ENCODE results near the gene GNAS.

The GNAS gene

DNA sequence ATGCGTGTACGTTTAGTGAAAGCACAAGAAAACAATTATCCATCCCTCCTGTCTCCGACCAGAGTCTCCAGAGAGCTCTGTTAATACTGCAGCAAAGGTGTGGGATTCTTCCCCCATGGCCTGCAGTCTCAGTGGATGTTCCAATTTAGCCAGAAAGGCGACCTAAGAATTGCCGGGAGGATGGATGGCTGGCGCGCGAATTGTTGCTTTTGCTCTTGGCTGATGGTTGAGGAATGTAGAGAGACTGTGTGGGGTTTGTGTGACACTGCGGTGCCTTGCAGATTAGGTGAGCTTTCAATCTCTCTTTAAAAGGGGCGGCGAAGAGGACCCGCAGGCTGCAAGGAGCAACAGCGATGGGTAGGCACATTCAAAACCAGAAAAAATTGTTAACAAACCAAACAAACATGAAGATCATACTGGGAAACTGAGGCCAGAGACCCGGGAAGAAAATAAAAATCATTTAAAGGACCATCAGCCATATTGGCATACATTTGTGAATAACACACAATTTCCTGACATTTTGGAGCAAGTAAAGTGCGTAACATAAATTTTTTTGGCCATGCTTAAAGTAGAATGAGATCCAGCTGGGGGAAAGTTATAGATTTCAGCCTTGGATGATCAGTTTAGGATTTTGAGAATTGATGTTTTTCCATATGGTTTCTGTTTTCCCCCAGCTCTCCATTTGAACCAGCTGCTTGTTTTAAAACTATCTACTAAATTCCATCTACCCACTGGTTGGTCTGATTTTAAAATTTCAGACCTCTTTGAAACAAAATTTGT lies 46.3 kb downstream of the GNAS start:
- no peak for DNase-seq (ENCODE audit: low read depth)

DNA sequence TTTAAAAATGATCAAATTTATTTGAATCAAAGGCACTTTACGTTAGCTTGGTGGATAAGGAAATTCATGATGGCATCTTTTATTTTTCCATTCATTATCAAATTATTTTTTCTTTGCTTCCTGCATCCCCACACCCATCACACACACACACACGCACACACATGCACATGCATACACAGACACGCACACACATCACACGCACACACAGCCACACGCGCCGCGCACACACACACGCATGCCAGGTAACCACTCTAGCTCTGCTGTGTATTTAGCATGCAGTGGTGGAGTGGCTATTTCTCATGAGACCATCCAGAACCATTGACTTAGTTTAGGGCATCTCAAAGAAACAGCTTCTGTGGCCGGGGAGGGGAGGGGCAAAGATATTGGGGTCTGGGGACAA lies 47.0 kb downstream of the GNAS start:
- DNase-seq (ENCODE audit: low read depth) = no peak

DNA sequence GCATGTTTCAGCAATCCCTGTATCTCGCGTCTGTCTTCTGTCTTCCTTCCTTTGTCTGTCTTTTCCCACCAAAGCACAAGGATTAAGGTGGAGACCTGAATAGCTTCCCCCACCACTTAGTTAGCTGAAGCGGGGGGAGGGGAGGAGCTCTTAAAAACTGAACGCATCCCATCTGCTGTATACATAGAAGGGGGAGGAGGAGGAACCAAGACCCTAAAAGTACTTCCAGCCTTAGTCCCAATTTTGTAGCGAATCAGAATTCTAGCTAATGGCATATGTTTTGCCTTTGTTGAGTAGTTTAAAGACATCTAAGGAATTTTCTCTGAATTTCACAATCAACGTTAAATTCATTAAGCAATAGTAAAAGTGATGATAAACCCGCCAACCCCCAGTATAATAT lies 47.9 kb downstream of the GNAS start:
- DNase-seq (ENCODE audit: low read depth) = no peak

DNA sequence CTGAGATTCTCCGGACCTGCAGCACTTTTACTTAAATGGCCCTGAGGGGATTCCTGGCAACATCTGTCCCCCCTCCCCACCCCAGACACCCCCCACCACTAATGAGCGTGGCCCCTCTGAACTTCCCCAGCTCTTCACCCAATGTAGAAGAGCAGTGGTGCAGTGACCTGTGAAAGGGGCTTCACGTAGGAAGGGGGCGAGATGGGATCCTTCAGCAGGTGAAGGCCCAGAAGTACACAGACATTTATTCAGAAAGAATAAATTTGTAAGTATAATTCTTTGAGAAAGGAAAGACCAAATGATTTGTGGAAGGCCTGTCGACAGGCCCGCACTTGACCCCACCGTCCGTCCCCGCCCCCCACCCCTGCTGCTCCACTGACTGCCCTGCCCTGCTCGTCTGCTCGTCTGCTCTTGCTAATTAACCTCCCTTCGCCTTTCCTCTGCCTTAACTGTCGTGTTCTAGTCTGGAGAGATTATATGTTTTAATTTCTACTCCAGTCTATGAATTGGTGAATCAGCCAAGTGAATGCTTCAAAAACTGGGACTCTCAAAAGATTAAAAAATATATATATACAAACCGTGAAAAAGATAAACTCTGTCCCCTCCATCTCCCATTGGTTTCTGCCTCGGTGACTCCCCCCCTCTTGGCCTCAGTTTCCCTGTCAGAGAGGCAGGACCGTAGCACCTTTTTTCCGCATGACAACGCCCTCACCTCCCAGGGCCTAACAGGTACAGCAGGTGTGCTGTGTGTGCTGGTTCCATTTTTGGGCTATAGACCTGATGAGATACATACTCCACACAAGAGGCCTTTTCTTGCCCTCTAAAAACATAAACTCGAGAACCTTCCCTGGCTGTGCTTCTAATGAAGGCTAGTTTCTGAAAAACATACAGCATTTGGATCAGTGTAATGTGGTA lies 49.2 kb downstream of the GNAS start:
- no peak for DNase-seq (ENCODE audit: low read depth)

DNA sequence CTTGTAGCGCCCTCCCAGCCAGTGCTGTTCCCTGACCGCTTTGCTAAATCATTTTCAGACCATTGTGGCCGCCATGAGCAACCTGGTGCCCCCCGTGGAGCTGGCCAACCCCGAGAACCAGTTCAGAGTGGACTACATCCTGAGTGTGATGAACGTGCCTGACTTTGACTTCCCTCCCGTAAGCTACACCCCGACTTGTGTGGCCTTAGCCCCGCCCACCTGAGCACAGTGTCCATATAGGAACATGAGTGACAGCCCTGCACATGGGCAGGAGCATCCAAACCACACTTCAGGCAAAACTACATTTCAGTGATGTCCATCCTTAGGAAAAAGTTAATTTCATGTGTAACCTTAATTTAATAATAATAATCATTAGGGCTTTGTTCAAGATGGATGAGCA lies 51.1 kb downstream of the GNAS start:
- no peak for DNase-seq (ENCODE audit: low read depth)

DNA sequence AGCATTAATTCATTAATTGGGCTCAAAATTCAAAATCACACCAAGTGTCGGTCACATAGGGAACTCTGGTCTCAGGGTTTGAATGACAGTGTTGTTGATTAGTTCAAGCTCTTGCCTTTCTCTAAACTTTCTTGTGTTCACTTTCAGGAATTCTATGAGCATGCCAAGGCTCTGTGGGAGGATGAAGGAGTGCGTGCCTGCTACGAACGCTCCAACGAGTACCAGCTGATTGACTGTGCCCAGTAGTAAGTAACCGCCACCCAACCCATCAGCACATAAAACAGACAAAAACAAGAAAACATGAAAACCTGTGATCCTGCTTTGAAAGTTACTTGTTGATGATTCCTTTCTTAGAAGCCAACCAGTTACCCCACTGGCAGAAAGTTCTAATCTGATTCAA lies 52.7 kb downstream of the GNAS start:
- no peak for DNase-seq (ENCODE audit: low read depth)

DNA sequence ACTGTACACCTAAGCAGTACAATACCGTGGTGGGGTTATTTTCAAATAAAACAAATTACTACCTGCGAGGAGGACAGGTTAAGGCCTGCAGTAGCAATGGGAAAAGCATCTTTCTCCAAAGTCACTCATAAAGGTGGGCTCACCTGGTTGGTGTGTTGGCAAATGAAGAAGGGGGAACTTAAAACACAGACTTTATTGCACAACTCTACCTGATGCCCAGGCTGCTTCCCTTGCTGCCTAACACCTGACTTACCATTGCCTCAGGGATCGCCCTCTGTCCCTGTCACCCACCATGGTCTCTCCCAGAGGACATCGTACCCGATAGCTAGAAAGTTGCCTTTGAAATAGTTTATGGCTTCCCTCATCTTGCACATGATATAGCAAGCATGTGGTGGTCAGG lies 53.6 kb downstream of the GNAS start:
- DNase-seq (ENCODE audit: low read depth) = no peak

DNA sequence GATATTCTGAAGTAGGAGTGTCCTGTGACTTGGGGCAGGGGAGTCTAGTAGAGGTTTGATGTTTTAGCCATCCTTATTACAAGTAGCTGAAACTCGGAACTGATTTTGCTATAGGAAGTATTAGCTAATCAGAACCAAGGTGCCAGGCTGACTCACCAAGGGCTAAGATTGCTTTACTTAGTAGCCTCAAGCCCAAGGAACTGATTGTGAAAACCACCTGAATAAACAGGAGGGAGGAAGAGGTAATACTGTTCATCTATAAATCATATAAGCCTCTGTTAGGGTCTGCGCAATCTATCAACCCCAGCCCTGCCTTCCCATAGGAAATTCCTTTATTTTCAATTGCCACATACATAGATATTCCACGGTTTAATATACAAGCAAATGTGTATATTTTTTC lies 54.4 kb downstream of the GNAS start:
- DNase-seq (ENCODE audit: low read depth) = peak; percentile 34

DNA sequence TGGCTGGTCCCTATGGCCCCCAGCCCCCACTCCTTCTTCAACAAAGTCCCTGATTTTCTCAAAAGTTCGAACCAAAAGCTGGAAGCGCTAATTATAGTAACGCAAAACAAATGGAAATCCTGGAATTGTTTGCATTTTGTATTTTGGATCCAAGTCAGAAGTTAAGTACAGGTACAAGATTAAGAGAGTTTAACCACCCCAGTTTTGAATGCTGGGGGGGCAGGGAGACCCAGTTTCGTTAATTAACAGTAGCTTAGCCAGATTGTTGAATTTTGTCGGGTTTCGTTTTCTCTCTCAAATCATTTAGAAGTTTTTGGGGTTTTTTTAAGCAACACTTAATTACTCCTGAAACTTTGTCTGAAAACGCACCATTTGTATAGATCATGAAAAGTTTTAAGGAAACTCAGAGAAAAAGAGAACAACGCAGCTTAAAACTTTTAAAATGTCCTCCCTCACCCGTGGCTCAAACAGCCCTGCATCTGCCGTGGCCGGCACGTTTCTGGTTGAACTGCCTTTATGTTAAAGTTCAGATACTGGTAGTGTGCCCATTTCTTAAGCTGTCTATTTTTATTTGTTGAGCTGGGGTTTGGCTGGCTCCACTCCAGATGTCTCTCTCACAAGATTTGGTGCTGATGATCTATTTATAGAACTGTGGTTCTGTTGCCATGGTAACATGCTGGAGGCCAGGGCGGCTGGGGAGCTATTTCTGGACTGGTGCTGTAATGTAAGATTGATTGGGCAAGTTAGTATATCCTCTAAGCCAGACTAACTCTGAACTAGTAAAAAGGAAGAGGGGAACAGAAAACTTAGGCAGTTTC lies 55.0 kb downstream of the GNAS start:
- DNase-seq (ENCODE audit: low read depth) = peak; percentile 100

DNA sequence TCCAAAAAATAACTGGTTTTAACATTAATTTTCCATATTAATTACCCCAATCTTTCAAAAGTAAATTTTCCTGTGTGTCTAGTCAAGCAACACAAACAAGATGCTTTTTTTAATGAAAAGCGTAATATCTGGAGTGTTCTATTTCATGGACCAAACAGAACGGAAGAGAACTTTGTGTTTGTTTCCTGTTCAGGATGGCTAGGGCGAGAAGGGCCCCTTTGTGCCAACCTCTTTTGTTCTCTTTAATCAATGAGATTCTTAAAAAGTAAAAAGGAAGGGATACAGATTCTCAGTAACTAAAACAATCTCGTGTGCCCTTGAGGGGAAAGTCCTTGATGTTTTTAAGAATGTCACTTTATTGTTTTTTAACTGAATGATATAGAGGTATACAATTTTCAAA lies 55.7 kb downstream of the GNAS start:
- DNase-seq (ENCODE audit: low read depth) = no peak

DNA sequence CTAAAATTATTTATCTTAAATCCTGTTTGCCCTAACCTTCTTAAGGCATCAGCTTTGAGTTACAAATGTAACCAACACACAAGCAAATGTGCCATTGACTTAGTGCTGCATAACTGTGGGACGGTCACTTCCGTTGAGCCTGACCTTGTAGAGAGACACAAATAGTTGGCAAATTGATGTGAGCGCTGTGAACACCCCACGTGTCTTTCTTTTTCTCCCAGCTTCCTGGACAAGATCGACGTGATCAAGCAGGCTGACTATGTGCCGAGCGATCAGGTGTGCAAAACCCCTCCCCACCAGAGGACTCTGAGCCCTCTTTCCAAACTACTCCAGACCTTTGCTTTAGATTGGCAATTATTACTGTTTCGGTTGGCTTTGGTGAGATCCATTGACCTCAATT lies 56.4 kb downstream of the GNAS start:
- DNase-seq (ENCODE audit: low read depth) = no peak

DNA sequence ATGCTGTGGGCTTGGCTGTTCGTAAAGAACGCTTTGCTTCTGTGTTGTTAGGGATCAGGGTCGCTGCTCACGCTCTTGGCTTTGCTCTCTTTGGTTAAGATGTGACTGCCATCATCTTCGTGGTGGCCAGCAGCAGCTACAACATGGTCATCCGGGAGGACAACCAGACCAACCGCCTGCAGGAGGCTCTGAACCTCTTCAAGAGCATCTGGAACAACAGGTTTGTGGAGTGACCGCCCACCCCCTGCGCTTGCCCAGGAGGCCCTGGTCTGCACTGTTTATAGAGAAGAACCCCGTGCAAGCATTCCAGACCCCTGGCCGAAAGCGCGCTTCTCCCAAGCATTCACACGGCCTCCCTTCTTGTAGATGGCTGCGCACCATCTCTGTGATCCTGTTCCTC lies 57.1 kb downstream of the GNAS start:
- DNase-seq (ENCODE audit: low read depth) = no peak

DNA sequence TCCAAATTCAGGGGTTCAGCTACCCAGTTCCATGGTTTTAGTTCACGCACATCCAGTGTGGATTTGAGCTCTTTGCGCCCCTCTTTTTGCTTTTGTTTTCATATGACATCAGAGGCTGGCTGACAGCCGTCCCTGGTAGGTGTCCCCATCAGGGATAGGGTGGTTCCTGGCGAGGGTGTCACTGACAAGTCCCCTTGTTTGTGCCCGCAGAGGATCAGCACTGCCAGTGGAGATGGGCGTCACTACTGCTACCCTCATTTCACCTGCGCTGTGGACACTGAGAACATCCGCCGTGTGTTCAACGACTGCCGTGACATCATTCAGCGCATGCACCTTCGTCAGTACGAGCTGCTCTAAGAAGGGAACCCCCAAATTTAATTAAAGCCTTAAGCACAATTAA lies 58.0 kb downstream of the GNAS start:
- DNase-seq (ENCODE audit: low read depth) = no peak

DNA sequence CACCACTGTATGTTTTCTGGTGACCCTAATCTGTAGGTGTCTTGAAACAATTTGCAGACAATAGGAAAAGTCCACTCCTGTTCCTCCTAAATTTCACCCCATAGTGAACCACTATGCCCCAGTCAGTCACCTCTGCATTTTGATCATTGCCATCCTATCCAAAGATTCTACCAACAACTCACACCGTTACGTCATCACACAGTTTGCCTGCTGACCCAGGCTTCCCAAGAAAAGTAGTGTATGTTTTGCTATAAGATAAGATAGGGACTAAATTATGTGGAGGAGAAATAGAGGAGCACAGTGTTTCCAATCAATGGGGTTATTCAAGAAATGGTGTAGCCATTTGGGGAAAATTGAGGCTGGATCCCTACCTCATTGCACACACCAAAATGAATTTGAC lies 58.8 kb downstream of the GNAS start:
- DNase-seq (ENCODE audit: low read depth) = no peak

DNA sequence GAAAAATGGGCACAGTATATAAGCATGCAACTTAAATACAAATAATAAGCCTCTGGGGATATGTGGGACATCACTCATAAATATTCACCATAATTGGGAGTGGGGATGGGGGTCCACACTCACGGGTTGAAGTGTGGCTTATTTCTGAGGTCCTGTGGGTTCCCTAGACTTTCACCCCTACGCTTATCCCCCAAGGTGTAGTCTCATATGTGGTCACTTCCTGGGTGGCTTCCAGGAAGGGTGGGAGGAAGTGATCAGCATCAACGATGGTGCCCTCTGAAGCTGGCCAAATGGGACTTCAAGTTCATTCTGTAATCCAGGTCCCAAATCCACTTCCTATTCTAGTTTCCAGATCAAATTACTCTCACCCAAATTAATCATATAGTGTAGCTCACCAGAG lies 59.5 kb downstream of the GNAS start:
- no peak for DNase-seq (ENCODE audit: low read depth)

DNA sequence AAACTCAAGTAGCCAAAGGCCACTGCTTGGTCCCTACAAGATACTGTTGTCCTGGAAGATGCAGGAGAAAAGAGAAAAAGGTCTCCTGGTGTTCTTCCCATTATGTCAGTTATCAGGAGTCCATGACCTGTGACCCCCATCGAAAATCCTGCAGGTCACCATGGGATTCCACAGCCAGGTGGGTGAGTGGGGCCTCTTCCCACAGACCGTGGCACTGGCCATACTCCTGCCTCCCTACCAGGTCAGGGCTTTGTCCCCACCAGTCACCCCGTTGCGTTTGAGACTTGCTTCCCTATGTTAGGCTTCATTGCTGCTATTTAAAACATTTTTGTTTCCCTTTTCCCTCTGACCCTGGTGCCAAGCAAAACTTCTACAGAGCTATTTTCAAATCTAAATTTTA lies 60.6 kb downstream of the GNAS start:
- DNase-seq (ENCODE audit: low read depth) = no peak

DNA sequence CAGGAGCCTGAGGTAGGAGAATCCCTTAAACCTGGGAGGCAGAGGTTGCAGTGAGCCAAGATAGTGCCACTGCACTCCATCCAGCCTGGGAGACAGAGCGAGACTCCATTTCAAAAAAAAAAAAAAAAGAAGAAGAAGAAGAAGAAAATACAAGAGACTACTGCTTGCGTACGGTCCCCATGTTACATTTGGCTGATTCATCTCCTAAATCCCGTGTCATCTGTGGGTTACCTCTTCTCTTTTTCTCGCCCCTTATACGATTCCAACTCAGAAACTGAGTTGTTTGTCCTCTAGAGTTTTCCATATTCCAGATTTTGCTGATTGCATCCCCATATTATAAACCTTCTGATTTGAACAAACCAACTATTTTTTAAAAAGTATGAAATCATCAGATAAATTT lies 66.1 kb downstream of the GNAS start:
- DNase-seq (ENCODE audit: low read depth) = no peak

DNA sequence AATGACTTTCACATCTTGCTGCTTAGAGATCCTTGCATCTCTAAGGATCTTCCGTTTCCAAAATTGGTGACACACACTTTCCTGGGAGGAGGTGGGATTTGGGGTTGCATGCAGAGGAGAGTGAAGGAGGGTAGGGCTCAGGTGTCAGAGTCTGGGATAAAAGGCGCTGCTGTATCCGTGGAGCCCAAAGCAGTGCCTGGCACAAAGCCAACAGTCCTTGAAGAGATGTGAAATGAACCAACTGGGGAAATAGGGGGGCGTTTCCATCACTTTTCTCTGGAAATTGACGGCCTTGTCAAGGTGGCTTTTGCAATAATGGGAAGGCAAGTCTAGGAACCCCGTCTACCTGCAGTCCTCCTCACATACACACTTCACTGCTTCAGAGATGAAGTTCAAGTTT lies 69.0 kb downstream of the GNAS start:
- no peak for DNase-seq (ENCODE audit: low read depth)

DNA sequence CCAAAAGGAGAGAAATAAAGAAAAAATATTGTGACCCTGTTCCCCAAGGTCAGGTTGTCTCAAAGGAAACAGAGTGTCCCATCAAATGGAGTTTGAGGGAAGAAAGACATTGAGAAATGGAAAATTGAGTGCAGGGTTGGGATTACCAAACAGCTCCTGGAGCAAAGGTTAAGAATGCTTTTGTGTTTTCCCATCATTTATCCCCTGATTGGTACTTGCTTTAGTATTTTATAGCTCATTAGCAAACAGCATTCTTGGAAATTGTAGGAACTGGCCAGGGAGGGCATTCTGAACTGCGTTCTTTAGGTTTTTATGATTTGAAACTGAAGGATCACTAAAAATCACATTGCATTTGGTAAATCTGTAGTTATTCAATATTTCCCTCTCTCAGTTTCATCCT lies 69.5 kb downstream of the GNAS start:
- no peak for DNase-seq (ENCODE audit: low read depth)

DNA sequence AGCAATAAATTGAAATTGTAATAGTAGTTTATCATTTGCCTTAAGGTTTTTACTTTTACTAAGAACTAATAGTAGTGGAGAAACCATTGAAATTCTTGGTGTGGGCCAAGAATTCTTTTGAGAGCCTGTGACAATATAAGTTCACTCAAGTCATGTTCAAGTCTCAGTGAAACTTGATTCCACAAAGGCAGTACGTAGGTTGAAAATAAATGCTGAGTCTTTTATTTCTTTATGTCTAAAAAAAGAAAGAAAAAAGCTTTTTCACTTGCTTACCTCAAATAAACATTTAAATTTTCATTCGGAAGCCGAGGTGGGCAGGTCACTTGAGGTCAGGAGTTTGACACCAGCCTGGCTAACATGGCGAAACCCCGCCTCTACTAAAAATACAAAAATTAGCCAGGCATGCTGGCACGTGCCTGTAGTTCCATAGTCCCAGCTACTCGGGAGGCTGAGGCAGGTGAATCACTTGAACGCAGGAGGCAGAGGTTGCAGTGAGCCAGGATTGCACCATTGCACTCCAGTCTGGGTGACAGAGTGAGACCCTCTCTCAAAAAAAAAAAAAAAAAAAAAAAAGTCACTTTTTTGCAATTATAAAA lies 70.7 kb downstream of the GNAS start:
- DNase-seq (ENCODE audit: low read depth) = no peak

DNA sequence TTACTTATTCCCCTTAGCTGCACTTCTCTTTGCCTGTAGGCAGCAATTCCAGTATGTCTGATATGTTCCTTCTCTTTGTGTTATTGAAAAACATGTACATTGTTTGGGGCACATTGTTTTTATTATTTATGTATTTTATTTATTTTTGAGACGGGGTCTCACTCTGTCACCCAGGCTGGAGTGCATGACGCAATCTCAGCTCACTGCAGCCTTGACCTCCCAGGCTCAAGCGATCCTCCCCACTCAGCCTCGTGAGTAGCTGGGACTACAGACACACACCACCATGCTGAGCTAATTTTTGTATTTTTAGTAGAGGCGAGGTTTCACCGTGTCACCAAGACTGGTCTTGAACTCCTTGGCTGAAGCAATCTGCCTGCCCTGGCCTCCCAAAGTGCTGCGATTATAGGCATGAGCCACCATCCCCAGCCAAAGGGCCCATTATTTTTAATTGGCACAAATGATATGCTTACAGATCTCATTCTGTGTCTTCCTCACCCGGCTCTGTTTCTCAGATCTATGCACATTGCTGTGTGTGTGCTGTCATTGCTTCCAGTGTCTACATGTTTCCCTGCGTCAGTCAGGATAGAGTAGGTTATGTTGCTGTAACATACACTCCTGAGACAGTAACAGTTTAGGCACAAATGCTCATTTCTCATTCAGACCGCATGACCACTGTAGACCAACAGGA lies 74.4 kb downstream of the GNAS start:
- DNase-seq (ENCODE audit: low read depth) = no peak
